ENCODE data around the gene RNFT2. TPM values are rescaled to one million over a fixed set of nuclear protein-coding genes. Genes with fewer than 3 reads are reported as not detected.

Gene RNFT2
- total RNA-seq, 2 donors from 2014 or later, result 0.32 to 4.7 TPM

GRCh38 chr12:116852303-116852702 is 114.2 kb downstream of the RNFT2 start:
- Histone ChIP-seq H3K9me3 (no peaks in the 10 kb centered on the region), H3K36me3 (no peaks in the 10 kb centered on the region), H3K4me1 (replicated peaks) (no peaks in the 10 kb centered on the region), H3K27ac (no peak overlapping the region), H3K4me3 (no peak overlapping the region), H3K27me3 (replicated peaks; ENCODE audit: insufficient read depth) (no peaks in the 10 kb centered on the region)
- TF ChIP-seq CTCF (IDR thresholded peaks at IDR 0.05) (no peak), POLR2A (IDR thresholded peaks at IDR 0.05) (no peak), POLR2AphosphoS5 (IDR thresholded peaks at IDR 0.05) (no peak)
- intact Hi-C loops (cut with DNase I), result no loop called here
- WGBS, result 86% methylated on average over 6 of the region's 6 CpGs
- no peak for DNase-seq (ENCODE audit: low spot score)

- intact Hi-C loops (cut with DNase I), result no loop called here
- H3K27ac ChIP-seq, result no peak overlapping the region
- 66% methylated on average over 5 of the region's 5 CpGs for WGBS
- no peak for DNase-seq (ENCODE audit: low spot score)
- H3K27me3 ChIP-seq (replicated peaks; ENCODE audit: insufficient read depth), result no peaks in the 10 kb centered on the region
- no peaks in the 10 kb centered on the region for H3K9me3 ChIP-seq
- no peak for TF ChIP-seq POLR2AphosphoS5 (IDR thresholded peaks at IDR 0.05)
- no peak for TF ChIP-seq CTCF (IDR thresholded peaks at IDR 0.05)
- no peak for TF ChIP-seq POLR2A (IDR thresholded peaks at IDR 0.05)
- H3K4me3 ChIP-seq, result no peak overlapping the region
- H3K36me3 ChIP-seq, result no peaks in the 10 kb centered on the region
- H3K4me1 ChIP-seq (replicated peaks), result no peaks in the 10 kb centered on the region
Measured at GRCh38 chr12:116853507-116853906, 115.4 kb downstream of the RNFT2 start.

GRCh38 chr12:116855744-116856470 is 117.8 kb downstream of the RNFT2 start:
- intact Hi-C loops (cut with DNase I), result no loop called here
- no peak overlapping the region for H3K4me3 ChIP-seq
- H3K36me3 ChIP-seq, result no peaks in the 10 kb centered on the region
- no peaks in the 10 kb centered on the region for H3K9me3 ChIP-seq
- TF ChIP-seq CTCF (IDR thresholded peaks at IDR 0.05), result no peak
- TF ChIP-seq POLR2A (IDR thresholded peaks at IDR 0.05), result no peak
- no peak for TF ChIP-seq POLR2AphosphoS5 (IDR thresholded peaks at IDR 0.05)
- H3K4me1 ChIP-seq (replicated peaks), result no peaks in the 10 kb centered on the region
- H3K27ac ChIP-seq, result no peak overlapping the region
- 75% methylated on average over 16 of the region's 16 CpGs for WGBS
- H3K27me3 ChIP-seq (replicated peaks; ENCODE audit: insufficient read depth), result no peaks in the 10 kb centered on the region
- DNase-seq (ENCODE audit: low spot score), result no peak

- WGBS, result 57% methylated on average over 11 of the region's 11 CpGs
- H3K4me1 ChIP-seq (replicated peaks), result no peaks in the 10 kb centered on the region
- no peaks in the 10 kb centered on the region for H3K27me3 ChIP-seq (replicated peaks; ENCODE audit: insufficient read depth)
- no peak for TF ChIP-seq CTCF (IDR thresholded peaks at IDR 0.05)
- no peak for TF ChIP-seq POLR2AphosphoS5 (IDR thresholded peaks at IDR 0.05)
- TF ChIP-seq POLR2A (IDR thresholded peaks at IDR 0.05), result no peak
- H3K9me3 ChIP-seq, result no peaks in the 10 kb centered on the region
- H3K27ac ChIP-seq, result no peak overlapping the region
- DNase-seq (ENCODE audit: low spot score), result no peak
- no peak overlapping the region for H3K4me3 ChIP-seq
- no peaks in the 10 kb centered on the region for H3K36me3 ChIP-seq
- intact Hi-C loops (cut with DNase I), result no loop called here
Measured at GRCh38 chr12:116856729-116857128, 118.6 kb downstream of the RNFT2 start.

- H3K27ac ChIP-seq, result no peak overlapping the region
- no peak for TF ChIP-seq POLR2AphosphoS5 (IDR thresholded peaks at IDR 0.05)
- TF ChIP-seq POLR2A (IDR thresholded peaks at IDR 0.05), result no peak
- TF ChIP-seq CTCF (IDR thresholded peaks at IDR 0.05), result no peak
- no peaks in the 10 kb centered on the region for H3K4me1 ChIP-seq (replicated peaks)
- H3K36me3 ChIP-seq, result no peaks in the 10 kb centered on the region
- no peak overlapping the region for H3K4me3 ChIP-seq
- DNase-seq (ENCODE audit: low spot score), result no peak
- WGBS, result 25% methylated on average over 5 of the region's 5 CpGs
- no peaks in the 10 kb centered on the region for H3K9me3 ChIP-seq
- H3K27me3 ChIP-seq (replicated peaks; ENCODE audit: insufficient read depth), result no peaks in the 10 kb centered on the region
- intact Hi-C loops (cut with DNase I), result no loop called here
Measured at GRCh38 chr12:116859079-116859478, 121.0 kb downstream of the RNFT2 start.
